H1 (cell line): ENCODE measurements around the gene TRIM46. TPM values are rescaled to one million over a fixed set of nuclear protein-coding genes. Genes with fewer than 3 reads are reported as not detected.

Source experiments
- CBX8 ChIP-seq: fragments of 300-800, 300-1000 bp; sonication (generic); IDR thresholded peaks from 2 replicates; pipeline ENCODE4 v1.7.1; 2016; ENCODE audit warnings: low read depth, low read length, borderline replicate concordance
- CEBPB ChIP-seq: IDR thresholded peaks from 2 replicates; pipeline ENCODE4 v1.6.1; 2012; ENCODE audit warnings: low read depth, low read length
- CHD2 ChIP-seq: IDR thresholded peaks from 2 replicates; pipeline ENCODE4 v1.6.1; 2012; ENCODE audit warnings: low read length, improper control_type of control experiment
- CTBP2 ChIP-seq: IDR thresholded peaks from 2 replicates; pipeline ENCODE4 v1.7.0; 2011; ENCODE audit warnings: borderline replicate concordance, mild to moderate bottlenecking, moderate library complexity, mixed read lengths, low read length; ENCODE audit not compliant: insufficient read depth, insufficient read length
- EP300 ChIP-seq, 2 experiments: IDR thresholded peaks; 1 replicate in 1 of 2; 2 replicates in 1 of 2; pipeline ENCODE4 v1.6.1; 2011 to 2012; ENCODE audit warnings: low read depth in 2 of 2, low read length in 2 of 2, mild to moderate bottlenecking in 2 of 2, borderline replicate concordance in 1 of 2, inconsistent platforms in 1 of 2, moderate library complexity in 1 of 2
- FOSL1 ChIP-seq: IDR thresholded peaks from 2 replicates; pipeline ENCODE4 v1.6.1; 2011; ENCODE audit warnings: mild to moderate bottlenecking, low read depth, low read length, moderate library complexity; ENCODE audit not compliant: insufficient read depth
- JUND ChIP-seq: IDR thresholded peaks from 2 replicates; pipeline ENCODE4 v1.6.1; 2011; ENCODE audit warnings: mild to moderate bottlenecking, improper control_type of control experiment, low read length
- RFX5 ChIP-seq: IDR thresholded peaks from 2 replicates; pipeline ENCODE4 v1.6.1; 2011; ENCODE audit warnings: low read depth, low read length, improper control_type of control experiment, borderline replicate concordance
- SAP30 ChIP-seq: fragments of 300-600 bp; sonication (generic); IDR thresholded peaks from 2 replicates; pipeline ENCODE4 v1.7.1; 2012; ENCODE audit warnings: low read length, moderate library complexity, mild to moderate bottlenecking, inconsistent platforms; ENCODE audit not compliant: insufficient read depth, insufficient replicate concordance
- SIN3A ChIP-seq, 2 experiments: IDR thresholded peaks in 1 of 2; conservative IDR thresholded peaks in 1 of 2; 2 replicates each; pipeline ENCODE4 v1.6.1; 2011 to 2012; ENCODE audit warnings: low read length in 2 of 2, improper control_type of control experiment in 1 of 2, low read depth in 1 of 2, mild to moderate bottlenecking in 1 of 2
- SIX5 ChIP-seq: IDR thresholded peaks from 2 replicates; pipeline ENCODE4 v1.6.1; 2011; ENCODE audit warnings: mild to moderate bottlenecking, low read depth, low read length
- SP4 ChIP-seq: IDR thresholded peaks from 2 replicates; pipeline ENCODE4 v1.6.1; 2012; ENCODE audit warnings: low read length, inconsistent platforms
- SUZ12 ChIP-seq: fragments of 200-600 bp; sonication (generic); IDR thresholded peaks from 2 replicates; pipeline ENCODE4 v1.6.1; 2012; ENCODE audit warnings: mild to moderate bottlenecking, inconsistent platforms, low read length, moderate library complexity, mixed read lengths
- USF2 ChIP-seq: IDR thresholded peaks from 2 replicates; pipeline ENCODE4 v1.6.1; 2011; ENCODE audit warnings: low read length, improper control_type of control experiment
- polyA plus RNA-seq, 7 experiments: library from polyadenylated mRNA; depleted of rRNA in 3 of 7; stranded (reverse) in 5 of 7; unstranded in 2 of 7; fragments of >200 nt in 5 of 7; fragments of 200-250 nt in 2 of 7; gene quantifications; 1 replicate in 5 of 7; 2 replicates in 1 of 7; 4 replicates in 1 of 7; pipeline versions ENCODE4 v1.2.1 to v1.2.3, GENCODE V29; 2011 to 2013; ENCODE audit warnings: missing spikeins in 2 of 7, mixed read lengths in 2 of 7
- total RNA-seq: library from RNA; stranded (reverse); fragmentation: NEBNext Ultra II Directional; extraction: Animal tissue kit (Norgen Biotek cat#: 25700); gene quantifications from 2 replicates; pipeline ENCODE4 v1.2.1, GENCODE V29; 2021

Gene TRIM46
- total and polyA plus RNA-seq, 2 of the 8 experiments (the other 6 are each of a cell fraction or from before 2014, with no cell fraction given): 15.5 to 21.6 TPM

GRCh38 chr1:155218854-155219591 lies 45.4 kb downstream of the TRIM46 start (continued):
- TF ChIP-seq SIN3A (conservative IDR thresholded peaks at IDR 0.05 in 1 of 2, IDR thresholded peaks at IDR 0.05 in 1 of 2; ENCODE audit: low read depth in 1 of 2, low read length in 2 of 2): peak; percentile 96 to 98; a peak in 3 of 4 replicates
- TF ChIP-seq CHD2: no peak
- no peak for TF ChIP-seq RFX5
- TF ChIP-seq SIX5: peak; percentile 75
- no peak for TF ChIP-seq CBX8
- TF ChIP-seq CEBPB: no peak
- TF ChIP-seq SUZ12: no peak
- peak; percentile 99 for TF ChIP-seq SP4
- peak; percentile 19 for TF ChIP-seq SAP30
- peak; percentile 99 for TF ChIP-seq USF2
- no peak for TF ChIP-seq JUND
- no peak for TF ChIP-seq CTBP2
- no peak for TF ChIP-seq FOSL1
- TF ChIP-seq EP300 (IDR thresholded peaks at IDR 0.05; ENCODE audit: borderline replicate concordance in 1 of 2, low read depth in 2 of 2, low read length in 2 of 2): peak in 1 of 2 experiments; percentile 61; a peak in 1 of 3 replicates
